Breast epithelium (tissue), 4 donors: ENCODE results near the gene ADH7. TPM values are rescaled to one million over a fixed set of nuclear protein-coding genes. Genes with fewer than 3 reads are reported as not detected.

Experiments
- DNase-seq, 2 donors: peaks; one replicate each; pipeline ENCODE4 v3.0.0-alpha.2; 2019; ENCODE audit warnings: low spot score in 2 of 2
- H3K27ac ChIP-seq, 2 donors: fragments of 200-600 bp; sonication (generic) in 1 of 2; one replicate each; pipeline ENCODE4 v1.5.1; 2016 to 2019; ENCODE audit warnings: mild to moderate bottlenecking in 1 of 2
- H3K27me3 ChIP-seq, 2 donors: fragments of 200-600 bp; sonication (generic) in 1 of 2; one replicate each; pipeline versions ENCODE4 v1.5.1 to v1.6.0; 2017 to 2019; ENCODE audit warnings: control low read depth in 1 of 2, mild to moderate bottlenecking in 1 of 2
- H3K36me3 ChIP-seq: fragments of 200-600 bp; one replicate; pipeline ENCODE4 v1.5.1; 2019
- H3K4me1 ChIP-seq, 2 donors: fragments of 200-600 bp; sonication (generic); one replicate each; pipeline ENCODE4 v1.5.1; 2016 to 2019; ENCODE audit warnings: control low read depth in 1 of 2
- H3K4me3 ChIP-seq, 3 donors: fragments of 200-600 bp; sonication (generic); 1 replicate in 2 of 3; 2 replicates in 1 of 3; pipeline ENCODE4 v1.5.1; 2016 to 2019; ENCODE audit warnings: mild to moderate bottlenecking in 3 of 3, moderate library complexity in 2 of 3
- H3K9me3 ChIP-seq, 2 donors: fragments of 200-600 bp; sonication (generic) in 1 of 2; one replicate each; pipeline ENCODE4 v1.5.1; 2016 to 2019; ENCODE audit warnings: control low read depth in 1 of 2
- CTCF ChIP-seq, 3 donors: fragments of 450-650 bp; IDR thresholded peaks; one replicate each; pipeline ENCODE4 v1.5.1; 2016 to 2017; ENCODE audit warnings: antibody characterized with exemption in 3 of 3, mild to moderate bottlenecking in 3 of 3, moderate library complexity in 3 of 3
- POLR2A ChIP-seq: fragments of 450-650 bp; IDR thresholded peaks from one replicate; pipeline ENCODE4 v1.6.1; 2016; ENCODE audit warnings: antibody characterized with exemption, mild to moderate bottlenecking, moderate library complexity
- POLR2AphosphoS5 ChIP-seq, 3 donors: sonication (generic); formaldehyde crosslinking; IDR thresholded peaks; one replicate each; pipeline ENCODE4 v1.6.1; 2017; ENCODE audit warnings: antibody characterized with exemption in 3 of 3
- intact Hi-C: fragments of 100-400 bp; cut with DNase I; formaldehyde crosslinking; loops from one replicate; pipeline ENCODE4 v1.15.1; 2023; ENCODE audit warnings: low total_unique reads
- total RNA-seq, 3 donors: library from RNA; depleted of rRNA; stranded (reverse); fragments of >200 nt; gene quantifications; one replicate each; pipeline ENCODE4 v1.1.0, GENCODE V29; 2016

The ADH7 gene
- total RNA-seq, 3 donors from 2014 or later = not detected

GRCh38 chr4:99459546-99460042, 24.5 kb upstream of the ADH7 start:
- Histone ChIP-seq H3K4me3 (no peak overlapping the region), H3K36me3 (no peaks in the 10 kb centered on the region), H3K9me3 (no peaks in the 10 kb centered on the region), H3K27ac (no peak overlapping the region), H3K4me1 (no peaks in the 10 kb centered on the region), H3K27me3 (no peaks in the 10 kb centered on the region)
- no peak for TF ChIP-seq POLR2A
- intact Hi-C loops = no loop called here
- DNase-seq = no peak

GRCh38 chr4:99458911-99459447, 23.8 kb upstream of the ADH7 start:
- intact Hi-C loops = no loop called here
- Histone ChIP-seq H3K9me3 (no peaks in the 10 kb centered on the region), H3K27me3 (no peaks in the 10 kb centered on the region), H3K4me3 (no peak overlapping the region), H3K36me3 (no peaks in the 10 kb centered on the region), H3K4me1 (no peaks in the 10 kb centered on the region), H3K27ac (no peak overlapping the region)
- no peak for DNase-seq
- TF ChIP-seq CTCF (IDR thresholded peaks at IDR 0.05) (no peak), POLR2A (no peak), POLR2AphosphoS5 (IDR thresholded peaks at IDR 0.05) (no peak)

- no peaks in the 10 kb centered on the region for H3K4me1 ChIP-seq
- no peaks in the 10 kb centered on the region for H3K27me3 ChIP-seq
- intact Hi-C loops = no loop called here
- TF ChIP-seq POLR2A (no peak), CTCF (IDR thresholded peaks at IDR 0.05) (no peak), POLR2AphosphoS5 (IDR thresholded peaks at IDR 0.05) (no peak)
- no peaks in the 10 kb centered on the region for H3K36me3 ChIP-seq
- H3K4me3 ChIP-seq = no peak overlapping the region
- DNase-seq = no peak
- H3K9me3 ChIP-seq = peaks cover 0 to 3% of the 10 kb centered on the region in 2 donors
- no peak overlapping the region for H3K27ac ChIP-seq
Observed at GRCh38 chr4:99457676-99458075, 22.5 kb upstream of the ADH7 start.

- Histone ChIP-seq H3K36me3 (no peaks in the 10 kb centered on the region), H3K4me1 (no peaks in the 10 kb centered on the region), H3K4me3 (no peak overlapping the region), H3K27me3 (no peaks in the 10 kb centered on the region), H3K27ac (no peak overlapping the region), H3K9me3 (peaks cover 0 to 7% of the 10 kb centered on the region in 2 donors)
- intact Hi-C loops = no loop called here
- DNase-seq = no peak
- TF ChIP-seq CTCF (IDR thresholded peaks at IDR 0.05) (no peak), POLR2AphosphoS5 (IDR thresholded peaks at IDR 0.05) (no peak), POLR2A (no peak)
Observed at GRCh38 chr4:99457270-99457669, 22.1 kb upstream of the ADH7 start.

- peaks cover 0 to 13% of the 10 kb centered on the region in 2 donors for H3K9me3 ChIP-seq
- H3K27me3 ChIP-seq = no peaks in the 10 kb centered on the region
- H3K36me3 ChIP-seq = no peaks in the 10 kb centered on the region
- DNase-seq = no peak
- intact Hi-C loops = no loop called here
- no peak for TF ChIP-seq POLR2A
- no peak for TF ChIP-seq CTCF (IDR thresholded peaks at IDR 0.05)
- no peak for TF ChIP-seq POLR2AphosphoS5 (IDR thresholded peaks at IDR 0.05)
- H3K27ac ChIP-seq = no peak overlapping the region
- no peaks in the 10 kb centered on the region for H3K4me1 ChIP-seq
- no peak overlapping the region for H3K4me3 ChIP-seq
Observed at GRCh38 chr4:99447513-99447912, 12.4 kb upstream of the ADH7 start.
